22Rv1 (cell line): Measurements from ENCODE around the gene LEMD2.

Experiments used
- ZFX ChIP-seq: fragments of 450-650 bp; IDR thresholded peaks from 2 replicates; pipeline ENCODE4 v1.6.1; 2017; ENCODE audit warnings: antibody characterized with exemption, borderline replicate concordance
- TF ChIP-seq, protein P1 (sequence below): fragments of 450-650 bp; IDR thresholded peaks from 2 replicates; pipeline ENCODE4 v1.5.1; 2017; ENCODE audit warnings: mild to moderate bottlenecking

- TF ChIP-seq, protein P1, sequence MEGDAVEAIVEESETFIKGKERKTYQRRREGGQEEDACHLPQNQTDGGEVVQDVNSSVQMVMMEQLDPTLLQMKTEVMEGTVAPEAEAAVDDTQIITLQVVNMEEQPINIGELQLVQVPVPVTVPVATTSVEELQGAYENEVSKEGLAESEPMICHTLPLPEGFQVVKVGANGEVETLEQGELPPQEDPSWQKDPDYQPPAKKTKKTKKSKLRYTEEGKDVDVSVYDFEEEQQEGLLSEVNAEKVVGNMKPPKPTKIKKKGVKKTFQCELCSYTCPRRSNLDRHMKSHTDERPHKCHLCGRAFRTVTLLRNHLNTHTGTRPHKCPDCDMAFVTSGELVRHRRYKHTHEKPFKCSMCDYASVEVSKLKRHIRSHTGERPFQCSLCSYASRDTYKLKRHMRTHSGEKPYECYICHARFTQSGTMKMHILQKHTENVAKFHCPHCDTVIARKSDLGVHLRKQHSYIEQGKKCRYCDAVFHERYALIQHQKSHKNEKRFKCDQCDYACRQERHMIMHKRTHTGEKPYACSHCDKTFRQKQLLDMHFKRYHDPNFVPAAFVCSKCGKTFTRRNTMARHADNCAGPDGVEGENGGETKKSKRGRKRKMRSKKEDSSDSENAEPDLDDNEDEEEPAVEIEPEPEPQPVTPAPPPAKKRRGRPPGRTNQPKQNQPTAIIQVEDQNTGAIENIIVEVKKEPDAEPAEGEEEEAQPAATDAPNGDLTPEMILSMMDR, result no peak
- TF ChIP-seq ZFX, result no peak
Observed at GRCh38 chr6:33774774-33775173, 14.2 kb downstream of the LEMD2 start.
